Neural crest cell (in vitro differentiated cells): ENCODE measurements around the gene SNAPC2. TPM values are rescaled to one million over a fixed set of nuclear protein-coding genes. Genes with fewer than 3 reads are reported as not detected.

Source experiments
- DNase-seq: peaks from one replicate; pipeline ENCODE4 v3.0.0; 2021; ENCODE audit warnings: low read depth, mixed read lengths, low spot score
- H3K27ac Mint-ChIP-seq: one replicate; pipeline ENCODE4 v1.8.0; 2021; ENCODE audit warnings: mild to moderate bottlenecking, mixed read lengths; ENCODE audit not compliant: unreplicated experiment
- H3K27me3 Mint-ChIP-seq: 2 replicates; pipeline ENCODE4 v1.8.0; 2021; ENCODE audit warnings: low read depth, mild to moderate bottlenecking, mixed read lengths
- H3K36me3 Mint-ChIP-seq: 2 replicates; pipeline ENCODE4 v1.8.0; 2021; ENCODE audit warnings: low read depth, mild to moderate bottlenecking, mixed read lengths
- H3K4me1 Mint-ChIP-seq: 2 replicates; pipeline ENCODE4 v1.8.0; 2021; ENCODE audit warnings: mixed read lengths
- H3K4me3 Mint-ChIP-seq: one replicate; pipeline ENCODE4 v1.8.0; 2021; ENCODE audit warnings: mild to moderate bottlenecking, mixed read lengths
- H3K9me3 Mint-ChIP-seq: 2 replicates; pipeline ENCODE4 v1.8.0; 2021; ENCODE audit warnings: mixed read lengths
- total RNA-seq: library from RNA; stranded (reverse); gene quantifications from 2 replicates; pipeline ENCODE4 v1.2.1, GENCODE V29; 2021
- TF ChIP-seq, protein P1 (sequence below): fragments of 200-600 bp; sonication (generic); conservative IDR thresholded peaks from 2 replicates; pipeline ENCODE4 v1.5.0; 2021; ENCODE audit warnings: antibody characterized with exemption, mild to moderate bottlenecking

The SNAPC2 gene
- total RNA-seq, 1 donor from 2014 or later, result 19.1 TPM

- TF ChIP-seq, protein P1, sequence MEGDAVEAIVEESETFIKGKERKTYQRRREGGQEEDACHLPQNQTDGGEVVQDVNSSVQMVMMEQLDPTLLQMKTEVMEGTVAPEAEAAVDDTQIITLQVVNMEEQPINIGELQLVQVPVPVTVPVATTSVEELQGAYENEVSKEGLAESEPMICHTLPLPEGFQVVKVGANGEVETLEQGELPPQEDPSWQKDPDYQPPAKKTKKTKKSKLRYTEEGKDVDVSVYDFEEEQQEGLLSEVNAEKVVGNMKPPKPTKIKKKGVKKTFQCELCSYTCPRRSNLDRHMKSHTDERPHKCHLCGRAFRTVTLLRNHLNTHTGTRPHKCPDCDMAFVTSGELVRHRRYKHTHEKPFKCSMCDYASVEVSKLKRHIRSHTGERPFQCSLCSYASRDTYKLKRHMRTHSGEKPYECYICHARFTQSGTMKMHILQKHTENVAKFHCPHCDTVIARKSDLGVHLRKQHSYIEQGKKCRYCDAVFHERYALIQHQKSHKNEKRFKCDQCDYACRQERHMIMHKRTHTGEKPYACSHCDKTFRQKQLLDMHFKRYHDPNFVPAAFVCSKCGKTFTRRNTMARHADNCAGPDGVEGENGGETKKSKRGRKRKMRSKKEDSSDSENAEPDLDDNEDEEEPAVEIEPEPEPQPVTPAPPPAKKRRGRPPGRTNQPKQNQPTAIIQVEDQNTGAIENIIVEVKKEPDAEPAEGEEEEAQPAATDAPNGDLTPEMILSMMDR, result no peak
- no peaks in the 10 kb centered on the region for H3K9me3 Mint-ChIP-seq
- DNase-seq, result peak; percentile 95
- H3K36me3 Mint-ChIP-seq, result peaks cover 6% of the 10 kb centered on the region
- H3K4me1 Mint-ChIP-seq, result peaks cover 24% of the 10 kb centered on the region
- H3K27me3 Mint-ChIP-seq, result no peaks in the 10 kb centered on the region
- H3K27ac Mint-ChIP-seq, result peak within 1 kb of the TSS; percentile 99
- peak within 1 kb of the TSS; percentile 90 for H3K4me3 Mint-ChIP-seq
These were observed 23.5 kb downstream of the SNAPC2 start, which contains the start of gene TIMM44 for GRCh38 chr19:7943444-7944176. TIMM44 (minus strand) TSS chr19:7943666; CDS start chr19:7943651, 15 bp downstream.

DNA sequence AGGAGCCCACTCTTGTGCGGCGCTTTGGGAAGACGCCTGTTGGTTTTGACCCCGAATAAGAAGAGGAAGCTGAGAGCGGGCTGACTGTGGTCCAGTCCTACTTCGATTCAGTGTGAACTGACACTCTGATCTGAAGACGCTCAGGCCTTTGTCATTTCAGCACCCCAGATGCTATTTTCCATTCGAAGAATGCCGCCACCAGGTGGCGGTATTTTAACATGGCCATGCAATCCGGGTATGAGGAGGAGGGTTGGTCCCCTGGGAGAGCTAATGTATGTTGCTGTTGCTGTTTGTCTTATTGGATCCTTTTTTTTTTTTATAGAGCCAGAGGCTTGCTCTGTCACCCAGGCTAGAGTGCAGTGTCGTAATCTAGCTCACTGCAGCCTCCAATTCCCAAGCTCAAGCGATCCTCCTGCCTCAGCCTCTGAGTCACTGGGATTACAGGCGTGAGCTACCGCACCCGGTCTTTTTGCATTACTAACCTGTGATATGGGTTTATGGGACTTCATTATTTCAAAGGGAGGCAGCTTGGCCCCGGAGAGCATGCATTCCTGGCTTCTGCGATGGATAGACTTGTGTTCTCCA, 24.1 kb downstream of the SNAPC2 start:
- H3K4me3 Mint-ChIP-seq, result peak overlapping the region; percentile 90
- peak overlapping the region; percentile 99 for H3K27ac Mint-ChIP-seq
- peaks cover 4% of the 10 kb centered on the region for H3K36me3 Mint-ChIP-seq
- H3K4me1 Mint-ChIP-seq, result peaks cover 24% of the 10 kb centered on the region
- no peaks in the 10 kb centered on the region for H3K27me3 Mint-ChIP-seq
- DNase-seq, result peak; percentile 94
- no peaks in the 10 kb centered on the region for H3K9me3 Mint-ChIP-seq
- TF ChIP-seq, protein P1, result peak; percentile 99

DNA sequence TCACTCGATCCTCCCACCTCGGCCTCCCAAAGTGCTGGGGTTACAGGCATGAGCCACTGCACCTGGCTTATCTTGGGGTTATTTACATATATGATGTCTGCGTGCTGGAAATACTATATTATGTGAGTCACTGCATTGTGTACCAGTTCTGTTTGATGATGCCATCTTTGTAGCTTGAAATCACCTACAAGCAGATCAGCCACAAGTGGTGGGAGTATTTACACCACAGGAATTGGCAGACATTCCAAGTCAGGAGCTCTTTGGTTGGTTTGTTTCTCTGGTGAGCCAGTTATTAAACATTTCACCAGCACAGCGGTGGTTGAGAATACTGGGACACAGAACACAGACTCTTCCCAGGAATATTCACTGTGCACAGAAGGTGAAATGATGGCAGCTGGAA, 27.8 kb downstream of the SNAPC2 start:
- TF ChIP-seq, protein P1, result no peak
- Mint-ChIP-seq H3K27ac (no peak overlapping the region), H3K4me3 (peak overlapping the region; percentile 51), H3K27me3 (no peaks in the 10 kb centered on the region), H3K36me3 (no peaks in the 10 kb centered on the region), H3K9me3 (no peaks in the 10 kb centered on the region), H3K4me1 (peaks cover 16% of the 10 kb centered on the region)
- DNase-seq, result no peak

DNA sequence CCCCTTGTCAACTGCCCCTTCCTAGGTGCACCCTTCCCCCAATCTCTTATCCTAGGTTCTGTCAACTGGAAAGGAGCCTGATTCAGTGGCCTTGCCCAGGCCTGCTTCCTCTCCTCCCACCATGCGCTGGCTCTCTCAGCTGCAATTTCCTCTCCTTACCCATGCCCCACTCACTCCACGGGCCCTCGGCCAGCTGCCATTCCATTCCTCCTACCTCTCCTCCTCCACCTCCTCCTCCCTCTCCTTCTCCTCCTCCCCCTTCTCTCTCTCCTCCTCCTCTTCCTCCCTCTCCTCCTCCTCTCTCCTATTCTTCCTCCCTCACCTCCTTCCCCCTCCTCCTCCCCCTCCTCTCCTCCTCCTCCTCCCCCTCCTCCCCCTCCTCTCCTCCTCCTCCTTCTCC, 32.9 kb downstream of the SNAPC2 start:
- H3K36me3 Mint-ChIP-seq, result peaks cover 3% of the 10 kb centered on the region
- H3K27me3 Mint-ChIP-seq, result no peaks in the 10 kb centered on the region
- H3K27ac Mint-ChIP-seq, result peak overlapping the region; percentile 50
- TF ChIP-seq, protein P1, result no peak
- no peak for DNase-seq
- H3K4me3 Mint-ChIP-seq, result no peak overlapping the region
- H3K9me3 Mint-ChIP-seq, result no peaks in the 10 kb centered on the region
- H3K4me1 Mint-ChIP-seq, result peaks cover 4% of the 10 kb centered on the region

- TF ChIP-seq, protein P1, result no peak
- H3K4me1 Mint-ChIP-seq, result peaks cover 4% of the 10 kb centered on the region
- no peak for DNase-seq
- peak overlapping the region; percentile 54 for H3K27ac Mint-ChIP-seq
- H3K9me3 Mint-ChIP-seq, result no peaks in the 10 kb centered on the region
- peaks cover 5% of the 10 kb centered on the region for H3K36me3 Mint-ChIP-seq
- H3K4me3 Mint-ChIP-seq, result no peak overlapping the region
- no peaks in the 10 kb centered on the region for H3K27me3 Mint-ChIP-seq
These were observed 33.4 kb downstream of the SNAPC2 start for GRCh38 chr19:7953576-7953975.
